ENCODE measurements around the gene FBXO36.
"Not testable (repeated sequence)": the region's sequence is repeated elsewhere in the genome, so short reads cannot be mapped to it uniquely, and the experiment has no call there.

FBXO36 gene

DNA sequence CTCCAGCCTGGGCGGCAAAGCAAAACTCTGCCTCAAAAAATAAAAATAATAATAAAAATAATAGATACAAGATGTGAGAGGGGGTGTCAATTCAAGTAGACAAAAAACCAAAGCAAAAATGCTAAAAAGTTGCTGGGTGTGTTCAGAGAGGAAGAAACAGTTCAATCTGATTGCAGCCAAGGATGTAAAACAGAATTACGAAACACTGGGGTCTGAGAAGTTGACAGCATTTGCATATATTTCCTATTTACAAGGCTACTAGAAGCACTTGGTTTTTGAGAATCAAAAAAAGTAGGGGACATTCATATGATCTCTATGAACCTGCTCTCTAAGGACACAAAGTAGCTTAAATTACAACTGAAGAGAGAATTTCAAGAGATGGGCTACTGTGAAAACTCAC is 8.1 kb upstream of the FBXO36 start:
- no peak for DNase-seq

DNA sequence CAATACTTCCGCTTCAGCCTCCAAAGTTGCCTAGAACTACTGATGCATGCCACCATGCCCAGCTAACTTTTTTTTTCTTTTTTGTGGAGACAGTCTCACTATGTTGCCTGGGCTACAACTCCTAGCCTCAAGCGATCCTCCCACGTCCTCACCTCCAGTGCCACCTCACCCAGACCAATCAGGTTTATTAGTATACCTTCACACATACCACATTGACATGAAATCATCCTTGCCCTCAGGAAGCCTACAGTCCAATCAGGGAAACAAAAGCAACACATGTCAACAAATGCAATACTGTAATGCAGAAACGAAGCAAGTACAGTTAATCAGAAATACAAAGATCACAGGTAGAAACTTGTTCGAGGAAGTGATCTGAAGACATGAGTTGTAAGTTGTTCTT is 4.5 kb upstream of the FBXO36 start:
- DNase-seq, result no peak

DNA sequence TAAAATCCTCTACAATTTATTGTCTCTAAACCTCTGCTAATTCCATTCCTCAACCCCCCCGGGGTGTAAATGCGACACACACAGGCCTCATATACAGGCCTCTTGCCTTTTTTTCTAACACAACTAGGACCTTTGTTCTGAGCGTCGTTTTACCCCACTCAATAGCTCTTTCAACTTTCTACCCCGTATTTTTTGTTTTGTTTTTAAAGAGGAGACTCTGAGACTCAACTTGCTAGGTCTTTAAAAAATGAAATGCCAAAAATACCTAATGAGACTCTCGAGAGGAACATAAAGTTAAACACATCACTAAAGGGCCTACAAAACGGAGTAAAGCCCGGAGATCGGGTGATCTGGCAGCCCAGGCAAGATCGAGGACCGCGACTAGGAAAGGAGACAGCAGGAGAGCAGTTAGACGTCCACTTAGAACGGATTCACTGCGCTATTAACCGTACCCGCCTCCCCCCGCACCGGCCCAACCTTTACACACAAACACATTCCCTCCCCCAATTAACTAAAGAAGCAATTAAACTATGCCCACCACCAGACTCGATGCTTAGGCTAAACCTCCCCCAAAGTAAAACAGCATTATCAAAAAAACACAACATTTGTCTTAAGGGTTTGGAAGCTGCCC is 2.2 kb upstream of the FBXO36 start:
- DNase-seq, result no peak

DNA sequence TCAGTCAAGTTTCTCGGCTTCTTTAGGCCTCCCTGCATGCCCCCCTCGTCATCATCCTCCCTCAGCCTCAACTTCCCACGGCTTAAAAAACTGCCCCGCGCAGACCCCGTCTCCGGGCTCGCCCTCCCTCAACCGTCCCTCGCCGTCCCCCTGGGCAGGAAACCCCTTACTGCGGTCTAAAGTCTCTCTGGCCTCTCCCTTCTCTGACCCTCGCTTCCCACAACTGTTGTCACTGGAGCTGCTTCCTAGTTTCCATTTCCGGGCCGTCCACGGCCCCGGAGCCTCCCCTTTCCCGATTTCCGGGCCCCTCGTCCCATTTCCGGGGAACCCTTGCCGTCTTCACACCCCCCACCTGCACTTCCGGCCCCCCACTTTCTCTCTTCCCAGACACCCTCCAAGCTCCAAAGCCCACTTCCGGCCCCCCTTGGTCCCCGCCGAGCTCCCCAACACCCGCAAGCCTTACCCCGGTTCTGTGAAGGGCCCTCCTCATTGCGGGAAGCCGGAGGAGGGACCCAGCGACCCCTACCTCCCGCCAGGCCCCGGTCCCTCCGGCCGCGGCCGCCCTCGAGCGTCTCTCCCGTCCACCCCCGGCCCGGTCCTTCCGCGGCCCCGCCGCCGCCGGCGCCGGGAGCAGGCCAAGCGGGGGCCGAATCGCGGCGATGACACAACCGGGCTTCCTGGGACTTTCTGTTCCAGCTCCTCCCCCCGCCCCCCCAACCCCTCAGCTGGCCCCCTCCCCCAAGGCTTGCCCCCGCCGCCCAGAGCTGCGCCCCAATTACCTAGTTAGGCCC is 1.0 kb upstream of the FBXO36 start:
- DNase-seq, result no peak

DNA sequence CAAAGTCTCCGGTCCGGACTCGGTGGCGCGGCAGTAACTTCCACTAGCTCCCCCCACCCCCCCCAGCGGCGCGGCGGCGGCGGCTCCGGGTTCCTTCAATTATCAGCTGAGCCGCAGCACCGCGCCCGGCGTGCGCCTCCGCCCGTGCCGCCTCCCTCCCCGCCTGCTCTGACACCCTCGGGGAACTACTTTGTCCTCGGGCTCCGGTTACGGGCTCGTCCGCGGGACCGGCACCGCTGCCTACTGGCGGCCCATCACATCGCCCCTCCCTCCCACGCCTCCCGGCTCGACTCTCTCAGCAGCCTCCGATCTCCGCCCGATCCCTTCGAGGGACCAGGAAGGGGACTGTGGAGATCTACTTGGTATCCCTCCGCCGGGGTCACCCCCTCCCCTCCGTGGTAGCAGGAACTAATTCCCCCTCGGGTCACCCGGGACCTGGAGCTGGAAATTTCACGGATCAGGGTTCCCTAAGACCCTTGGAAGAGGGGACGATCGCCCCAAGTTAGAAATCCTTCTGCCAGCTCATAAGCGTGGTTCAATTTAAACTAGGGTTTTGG is 333 bp upstream of the FBXO36 start, which contains the start of gene TRIP12:
TSS of gene TRIP12 (minus strand) at position 118 of the 557 bp plus-strand sequence. CDS start 41,930 bp downstream, outside the sequence.
- DNase-seq, result peak; percentile 90

DNA sequence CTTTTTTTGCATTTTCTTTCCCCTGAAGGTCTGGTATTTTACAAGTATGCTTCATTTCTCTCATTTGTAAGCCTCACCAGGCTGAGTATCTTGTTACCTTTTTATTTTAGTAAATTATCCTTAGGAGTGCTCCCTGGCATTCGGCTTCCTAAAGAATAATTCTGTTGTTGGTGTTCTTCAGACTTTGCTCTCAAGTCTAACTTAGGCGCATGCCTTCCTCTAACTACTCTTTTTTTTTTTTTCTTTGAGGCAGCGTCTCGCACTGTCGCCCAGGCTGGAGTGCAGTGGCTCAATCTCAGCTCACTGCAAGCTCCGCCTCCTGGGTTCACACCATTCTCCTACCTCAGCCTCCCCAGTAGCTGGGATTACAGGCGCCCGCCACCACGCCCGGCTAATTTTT is 2.2 kb downstream of the FBXO36 start:
- DNase-seq, result not testable (repeated sequence)

DNA sequence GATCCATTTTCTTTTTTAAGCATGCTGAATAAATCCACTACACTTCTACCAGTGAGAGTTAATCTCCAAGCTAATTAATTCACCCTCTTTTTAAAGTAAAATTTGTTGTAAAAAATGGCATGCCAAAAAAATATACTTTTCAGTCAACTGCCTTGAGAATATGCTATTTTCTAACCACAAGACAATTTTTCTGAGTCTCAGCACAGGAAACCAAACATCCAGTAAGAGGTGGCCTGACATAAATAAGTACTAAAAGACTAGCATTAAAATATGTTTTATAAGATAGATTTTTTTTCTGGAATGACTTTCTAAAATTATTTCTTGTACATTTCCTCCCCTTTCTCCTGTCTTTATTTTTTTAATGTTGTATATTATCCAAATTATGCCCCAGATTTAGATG is 2.9 kb downstream of the FBXO36 start:
- DNase-seq, result no peak

DNA sequence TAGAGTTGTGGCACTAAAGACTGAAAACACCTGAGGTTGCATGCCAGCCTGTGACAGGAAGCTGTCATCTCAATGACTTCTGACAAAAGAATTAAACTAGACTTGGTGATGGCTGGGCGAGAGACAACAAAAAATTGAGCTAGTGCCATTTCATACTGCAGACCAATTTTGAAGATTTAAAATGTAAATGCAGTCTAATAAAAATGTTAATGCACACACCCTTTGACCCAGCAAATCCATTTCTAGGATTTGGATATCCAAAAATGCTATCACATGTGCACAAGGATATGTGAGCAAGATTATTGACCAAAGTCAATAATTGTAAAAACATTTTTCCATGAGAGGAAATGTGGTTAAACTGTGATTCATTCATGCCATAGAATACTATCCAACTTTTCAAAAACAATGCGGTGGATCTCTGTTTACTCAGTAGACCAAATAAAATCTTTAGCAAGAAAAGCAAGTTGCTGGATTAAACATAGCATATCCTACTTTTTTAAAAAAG is 5.6 kb downstream of the FBXO36 start:
- DNase-seq, result no peak

DNA sequence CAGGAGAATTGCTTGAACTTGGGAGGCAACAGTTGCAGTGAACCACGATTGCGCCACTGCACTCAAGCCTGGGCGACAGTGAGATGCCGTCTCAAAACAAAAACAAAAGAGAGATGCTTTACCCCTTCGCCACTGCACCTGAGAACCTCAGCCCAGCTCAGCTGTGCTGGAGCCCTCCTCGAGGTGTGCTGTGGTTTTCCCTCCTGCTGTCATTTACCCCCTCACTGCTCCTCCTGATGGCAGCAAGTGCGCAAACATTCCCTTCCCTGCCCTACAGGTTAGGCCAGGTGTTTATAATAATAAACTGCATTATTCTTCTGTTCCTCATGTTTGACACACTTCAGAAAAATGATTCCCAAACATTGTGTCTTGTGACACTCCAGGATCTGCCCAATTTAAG is 8.4 kb downstream of the FBXO36 start:
- DNase-seq, result no peak

DNA sequence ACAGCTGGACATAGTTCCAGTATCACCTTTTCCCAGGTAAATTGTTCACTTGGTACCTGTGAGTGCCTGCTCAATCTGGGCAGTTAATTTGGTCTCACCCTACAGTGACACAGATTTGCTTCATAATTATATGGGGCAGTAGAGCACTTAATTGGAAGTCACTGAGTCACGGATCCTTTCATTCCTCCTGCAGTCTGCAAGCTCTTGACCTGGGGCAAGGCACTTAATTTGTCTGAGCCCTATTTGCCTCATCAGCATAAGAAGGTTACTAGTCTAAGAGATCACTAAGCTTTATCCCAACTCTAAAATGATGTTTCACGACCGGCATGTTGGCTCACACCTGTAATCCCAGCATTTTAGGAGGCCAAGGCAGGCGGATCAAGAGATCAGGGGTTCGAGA is 8.9 kb downstream of the FBXO36 start:
- DNase-seq, result no peak

DNA sequence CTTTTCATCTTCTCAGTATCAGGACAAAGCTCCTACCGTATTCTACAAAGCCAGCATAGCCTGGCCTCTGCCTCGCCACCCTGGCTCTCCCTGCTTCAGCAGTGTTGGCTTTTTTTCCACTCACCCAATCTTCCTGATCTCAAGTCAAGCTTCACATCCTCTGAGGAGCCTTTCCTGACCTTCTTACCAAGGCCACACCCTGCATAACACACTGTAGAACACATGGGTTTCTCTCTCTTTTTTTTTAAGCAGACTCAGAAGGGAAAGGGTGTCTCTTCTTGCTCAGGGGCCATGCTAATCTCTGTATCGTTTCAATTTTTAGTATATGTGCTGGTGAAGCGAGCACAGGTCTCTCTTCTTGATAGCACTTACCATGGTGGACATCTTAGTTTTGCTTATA is 15.2 kb downstream of the FBXO36 start:
- DNase-seq, result no peak

DNA sequence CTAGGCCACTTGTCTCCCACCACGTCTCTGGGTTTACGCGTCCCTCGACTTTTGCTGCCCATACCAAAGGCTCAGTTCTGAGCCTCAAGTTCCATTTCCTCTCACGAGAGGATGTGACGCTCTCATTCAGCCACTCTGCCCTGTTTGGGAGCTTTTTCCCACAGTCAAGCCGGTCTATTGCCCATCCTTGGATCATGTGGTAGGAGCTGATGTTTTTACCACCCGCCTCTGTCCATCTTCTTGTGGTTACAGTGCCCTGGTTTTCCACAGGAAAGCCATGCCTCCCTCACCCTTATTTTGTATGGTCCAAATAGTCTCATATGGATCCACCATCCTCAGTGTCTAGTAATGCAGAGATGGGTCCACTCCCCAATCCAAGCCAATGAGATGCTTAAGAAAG is 20.4 kb downstream of the FBXO36 start:
- DNase-seq, result no peak

DNA sequence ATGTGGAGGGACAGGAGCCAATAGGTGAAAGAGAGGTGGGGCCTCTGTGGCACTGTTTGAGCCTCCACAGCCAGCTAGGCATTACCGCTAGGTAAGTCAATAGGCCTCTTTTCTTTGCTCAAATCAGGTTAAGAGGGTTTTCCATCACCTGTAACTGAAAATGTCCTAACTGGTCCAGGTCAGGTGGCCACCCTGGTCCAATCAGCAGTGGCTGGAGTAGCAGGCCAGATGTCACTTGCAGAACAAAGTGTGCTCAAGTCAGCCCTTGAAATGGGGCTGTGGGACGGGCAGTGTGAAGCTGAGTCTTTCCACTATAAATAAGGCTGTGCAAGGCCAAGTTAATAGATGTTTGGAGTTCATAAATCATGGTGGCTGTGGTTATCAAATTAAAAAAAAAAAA is 20.9 kb downstream of the FBXO36 start:
- DNase-seq, result no peak

DNA sequence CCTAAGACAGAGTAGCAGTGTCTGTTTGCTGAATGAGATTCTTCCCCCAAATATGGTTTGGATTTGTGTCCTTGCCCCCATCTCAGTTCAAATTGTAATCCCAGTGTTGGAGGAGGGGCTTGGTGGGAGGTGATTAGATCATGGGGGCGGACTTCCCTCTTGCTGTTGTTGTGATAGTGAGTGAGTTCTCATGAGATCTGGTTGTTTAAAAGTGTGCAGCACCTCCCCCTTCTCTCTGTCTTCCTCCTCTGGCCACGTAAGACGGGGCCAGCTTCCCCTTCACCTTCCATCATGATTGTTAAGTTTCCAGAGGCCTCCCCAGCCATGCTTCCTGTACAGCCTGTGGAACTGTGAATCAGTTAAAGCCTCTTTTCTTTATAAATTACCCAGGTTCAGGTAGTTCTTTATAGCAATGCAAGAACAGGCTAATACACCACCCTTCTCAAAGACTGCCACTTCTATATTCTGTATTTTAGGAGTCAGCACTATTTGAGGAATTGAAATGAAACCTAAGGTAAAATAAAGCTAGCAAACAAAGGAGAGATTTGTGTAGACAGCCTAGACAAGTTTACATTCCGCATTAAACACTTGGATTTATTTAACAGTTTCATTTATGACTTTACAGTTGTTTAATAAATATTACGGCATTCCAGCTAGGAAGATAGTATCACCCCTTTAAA is 21.6 kb downstream of the FBXO36 start:
- DNase-seq, result no peak

DNA sequence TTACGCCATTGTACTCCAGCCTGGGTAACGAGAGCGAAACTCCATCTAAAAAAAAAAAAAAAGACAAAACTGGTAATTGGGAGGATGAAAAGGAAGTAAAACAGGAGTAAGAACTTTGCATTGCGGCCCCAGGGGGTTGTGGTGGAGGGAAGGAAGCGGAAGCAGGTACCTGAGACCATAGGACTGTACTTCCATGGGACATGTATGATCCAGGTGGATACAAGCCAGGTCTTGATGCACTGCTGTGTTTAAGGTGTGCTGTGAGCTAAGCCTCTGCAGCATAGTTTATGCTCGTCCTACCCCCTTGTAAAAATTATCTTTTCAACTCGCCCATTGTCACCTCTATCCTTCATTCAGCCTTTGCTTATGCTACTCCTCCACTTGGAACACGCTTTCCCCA is 23.7 kb downstream of the FBXO36 start:
- no peak for DNase-seq

DNA sequence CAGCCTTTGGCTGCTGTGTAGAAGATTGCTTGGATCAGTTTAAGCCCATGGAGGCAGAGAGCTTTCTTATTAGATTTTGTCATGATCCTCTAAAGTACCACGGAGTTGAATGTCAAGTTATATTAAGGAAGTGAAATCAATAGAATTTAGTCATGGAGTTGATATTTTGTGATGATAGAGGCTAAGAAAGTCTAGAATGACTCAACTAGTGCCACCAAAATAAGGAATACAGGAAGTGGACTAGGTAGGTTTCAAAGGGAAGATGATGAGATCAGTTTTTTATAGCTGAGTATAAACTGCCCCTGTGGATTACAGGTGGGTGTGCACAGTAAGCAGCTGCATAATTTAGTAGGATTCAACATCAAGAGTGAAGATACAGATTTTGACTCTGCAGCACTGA is 25.2 kb downstream of the FBXO36 start:
- no peak for DNase-seq

DNA sequence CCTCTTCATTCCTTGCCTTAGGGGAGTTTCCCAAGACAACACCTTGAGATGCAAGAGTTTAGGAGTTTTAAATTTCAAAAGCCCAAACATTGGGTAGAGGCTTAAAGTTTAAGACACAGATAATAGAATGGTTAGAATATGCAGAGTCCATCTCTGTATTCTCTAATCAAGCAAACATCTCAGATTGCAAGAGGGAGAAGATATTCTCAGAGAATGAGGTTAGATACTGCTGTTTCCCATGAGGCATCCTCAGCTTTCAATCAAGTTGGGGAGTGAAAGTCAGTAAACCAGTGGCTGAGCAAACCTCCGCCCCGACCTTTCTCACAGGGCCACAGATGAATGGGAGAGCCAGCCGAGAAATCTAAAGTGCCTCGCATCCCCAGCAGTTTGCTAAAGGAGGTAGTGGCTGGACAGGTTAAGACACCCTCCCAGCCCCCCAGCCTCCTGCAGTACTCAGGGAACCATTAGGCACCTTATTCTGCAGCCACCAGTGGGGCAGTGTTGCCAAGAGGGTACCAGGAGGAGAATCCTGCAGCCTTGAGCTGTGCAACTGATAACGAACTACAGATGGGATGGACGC is 30.0 kb downstream of the FBXO36 start:
- no peak for DNase-seq

DNA sequence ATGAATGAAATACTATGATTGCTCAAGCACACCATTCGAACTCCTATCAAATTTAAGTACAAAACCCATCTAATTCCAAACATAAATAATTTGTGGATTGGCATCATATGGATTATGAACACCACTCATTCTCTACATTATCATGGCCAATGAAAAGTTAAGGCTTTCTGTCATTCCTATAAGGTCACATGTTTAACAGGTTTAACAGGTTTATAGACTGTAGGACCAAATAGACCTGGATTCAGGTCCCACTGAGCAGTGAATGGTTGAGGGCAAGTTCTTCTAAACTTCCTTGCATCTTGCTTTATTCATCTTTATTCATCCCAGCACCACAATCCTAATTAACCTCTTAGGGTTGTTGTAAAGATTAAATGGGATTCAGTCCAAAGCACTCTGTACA is 33.4 kb downstream of the FBXO36 start:
- DNase-seq, result no peak

DNA sequence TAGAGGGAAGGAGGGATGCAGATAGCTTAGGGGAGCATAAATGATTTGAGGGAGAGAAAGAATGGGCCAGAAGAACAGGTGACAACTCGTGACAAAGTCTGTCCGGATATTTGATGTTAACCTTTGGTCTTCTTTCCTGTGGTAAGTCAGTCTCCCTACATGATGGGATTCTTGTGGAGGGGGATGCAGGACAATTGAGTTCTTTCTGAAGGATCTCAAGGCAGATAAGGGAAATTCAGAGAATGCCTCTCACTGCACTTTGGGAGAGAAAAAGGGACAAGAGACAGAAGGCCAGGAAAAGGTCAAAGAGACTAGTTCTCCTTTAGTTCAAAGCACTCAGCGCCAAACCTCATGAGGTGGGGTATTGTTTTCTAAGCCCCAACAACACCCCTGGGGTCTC is 34.2 kb downstream of the FBXO36 start:
- DNase-seq, result no peak

DNA sequence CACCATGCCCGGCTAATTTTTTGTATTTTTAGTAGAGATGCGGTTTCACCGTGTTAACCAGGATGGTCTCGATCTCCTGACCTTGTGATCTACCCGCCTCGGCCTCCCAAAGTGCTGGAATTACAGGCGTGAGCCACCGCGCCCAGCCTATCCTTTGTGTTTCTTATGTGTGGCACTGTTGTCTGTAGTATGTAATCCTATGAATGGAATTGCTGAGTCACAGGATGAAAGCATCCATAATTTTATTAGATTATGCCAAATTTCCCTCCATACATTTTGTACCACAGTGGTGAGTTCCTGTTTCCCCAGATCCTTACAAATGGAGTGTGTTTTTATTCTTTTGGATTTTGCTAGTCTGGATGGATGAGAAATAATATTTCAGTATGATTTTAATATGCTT is 41.3 kb downstream of the FBXO36 start:
- not testable (repeated sequence) for DNase-seq

DNA sequence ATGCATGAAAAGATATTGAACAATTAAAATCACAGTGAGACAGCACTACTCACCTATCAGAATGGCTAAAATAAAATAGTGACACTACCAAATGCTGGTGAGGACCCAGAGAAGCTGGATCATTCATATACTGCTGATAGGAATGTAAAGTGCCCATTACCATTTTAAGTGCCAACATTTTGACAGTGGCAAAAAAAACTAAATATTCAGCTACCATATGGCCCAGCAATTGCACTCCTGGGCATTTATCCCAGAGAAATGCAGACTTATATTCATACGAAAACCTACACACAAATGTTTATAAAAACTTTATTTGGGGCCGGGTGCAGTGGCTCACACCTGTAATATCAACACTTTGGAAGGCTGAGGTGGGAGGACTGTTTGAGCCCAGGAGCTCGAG is 47.6 kb downstream of the FBXO36 start:
- DNase-seq, result no peak

DNA sequence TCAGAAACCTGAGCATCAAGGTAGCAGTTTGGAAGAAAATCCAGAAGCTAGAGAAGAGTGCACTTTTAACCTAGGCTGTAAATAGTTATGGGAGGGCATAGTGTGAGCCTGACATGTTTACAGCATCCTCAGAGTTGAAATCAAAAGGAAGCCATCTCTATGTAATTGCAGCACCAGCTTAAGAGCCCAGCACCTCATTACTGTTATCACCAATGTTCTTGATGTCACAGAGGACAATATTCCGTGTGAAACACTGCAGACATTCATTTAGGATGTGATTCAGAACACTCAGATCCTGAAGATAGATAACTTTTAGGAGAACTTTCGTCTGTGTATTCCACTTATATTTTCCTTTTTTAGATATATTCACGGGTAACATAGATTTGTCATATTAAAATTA is 48.1 kb downstream of the FBXO36 start:
- no peak for DNase-seq

DNA sequence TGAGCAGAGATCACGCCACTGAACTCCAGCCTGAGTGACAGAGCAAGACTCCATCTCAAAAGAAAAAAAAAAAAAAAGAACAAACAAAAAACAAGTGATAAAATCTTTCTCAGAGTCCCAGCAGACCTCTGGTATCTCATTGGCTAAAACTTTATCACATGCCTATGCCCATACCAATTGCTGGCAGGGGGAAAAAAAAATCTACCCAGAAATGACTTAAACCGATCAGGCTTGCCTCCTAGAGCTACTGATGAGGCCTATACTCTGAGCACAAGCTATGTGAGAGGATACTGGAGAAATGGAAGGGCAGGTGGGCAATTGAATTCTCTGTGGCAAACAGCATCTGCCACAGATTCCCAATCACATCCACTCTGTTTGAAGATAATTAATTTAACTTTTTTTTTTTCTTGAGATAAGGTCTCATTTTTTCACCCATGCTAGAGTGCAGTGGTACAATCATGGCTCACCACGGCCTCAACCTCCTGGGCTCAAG is 49.0 kb downstream of the FBXO36 start:
- peak; percentile 18 for DNase-seq

Data from NCI-H1694 (cell line).